ENCODE results near the gene PPM1E.

PPM1E gene

GRCh38 chr17:58802188-58802587, 46.5 kb downstream of the PPM1E start:
- H3K4me1 ChIP-seq (ENCODE audit: insufficient read depth, insufficient read length): no peaks in the 10 kb centered on the region
- no peak for TF ChIP-seq YY1 (IDR thresholded peaks at IDR 0.05; ENCODE audit: insufficient read depth, insufficient read length)
- TF ChIP-seq SUZ12 (IDR thresholded peaks at IDR 0.05; ENCODE audit: extremely low read depth, insufficient read depth, insufficient read length): no peak
- no peak for TF ChIP-seq ZNF274 (IDR thresholded peaks at IDR 0.05; ENCODE audit: low read depth, low read length)
- no peak overlapping the region for H3K9ac ChIP-seq (ENCODE audit: insufficient read length, low read depth)
- no peak overlapping the region for H3K4me3 ChIP-seq (ENCODE audit: insufficient read length, low read depth)
- no peaks in the 10 kb centered on the region for H3K9me3 ChIP-seq (ENCODE audit: insufficient read depth, low read length)
- no peak for DNase-seq (ENCODE audit: low read depth, low spot score)
- H3K27me3 ChIP-seq (ENCODE audit: insufficient read depth, insufficient read length): no peaks in the 10 kb centered on the region
- H3K36me3 ChIP-seq (ENCODE audit: insufficient read depth, insufficient read length, low read length): no peaks in the 10 kb centered on the region

GRCh38 chr17:58806046-58806445, 50.4 kb downstream of the PPM1E start:
- TF ChIP-seq YY1 (IDR thresholded peaks at IDR 0.05; ENCODE audit: insufficient read depth, insufficient read length): no peak
- TF ChIP-seq SUZ12 (IDR thresholded peaks at IDR 0.05; ENCODE audit: extremely low read depth, insufficient read depth, insufficient read length): no peak
- TF ChIP-seq ZNF274 (IDR thresholded peaks at IDR 0.05; ENCODE audit: low read depth, low read length): no peak
- Histone ChIP-seq H3K9ac (ENCODE audit: insufficient read length, low read depth) (no peak overlapping the region), H3K4me3 (ENCODE audit: insufficient read length, low read depth) (no peak overlapping the region), H3K36me3 (ENCODE audit: insufficient read depth, insufficient read length, low read length) (no peaks in the 10 kb centered on the region), H3K9me3 (ENCODE audit: insufficient read depth, low read length) (no peaks in the 10 kb centered on the region), H3K27me3 (ENCODE audit: insufficient read depth, insufficient read length) (no peaks in the 10 kb centered on the region), H3K4me1 (ENCODE audit: insufficient read depth, insufficient read length) (no peaks in the 10 kb centered on the region)
- no peak for DNase-seq (ENCODE audit: low read depth, low spot score)

DNA sequence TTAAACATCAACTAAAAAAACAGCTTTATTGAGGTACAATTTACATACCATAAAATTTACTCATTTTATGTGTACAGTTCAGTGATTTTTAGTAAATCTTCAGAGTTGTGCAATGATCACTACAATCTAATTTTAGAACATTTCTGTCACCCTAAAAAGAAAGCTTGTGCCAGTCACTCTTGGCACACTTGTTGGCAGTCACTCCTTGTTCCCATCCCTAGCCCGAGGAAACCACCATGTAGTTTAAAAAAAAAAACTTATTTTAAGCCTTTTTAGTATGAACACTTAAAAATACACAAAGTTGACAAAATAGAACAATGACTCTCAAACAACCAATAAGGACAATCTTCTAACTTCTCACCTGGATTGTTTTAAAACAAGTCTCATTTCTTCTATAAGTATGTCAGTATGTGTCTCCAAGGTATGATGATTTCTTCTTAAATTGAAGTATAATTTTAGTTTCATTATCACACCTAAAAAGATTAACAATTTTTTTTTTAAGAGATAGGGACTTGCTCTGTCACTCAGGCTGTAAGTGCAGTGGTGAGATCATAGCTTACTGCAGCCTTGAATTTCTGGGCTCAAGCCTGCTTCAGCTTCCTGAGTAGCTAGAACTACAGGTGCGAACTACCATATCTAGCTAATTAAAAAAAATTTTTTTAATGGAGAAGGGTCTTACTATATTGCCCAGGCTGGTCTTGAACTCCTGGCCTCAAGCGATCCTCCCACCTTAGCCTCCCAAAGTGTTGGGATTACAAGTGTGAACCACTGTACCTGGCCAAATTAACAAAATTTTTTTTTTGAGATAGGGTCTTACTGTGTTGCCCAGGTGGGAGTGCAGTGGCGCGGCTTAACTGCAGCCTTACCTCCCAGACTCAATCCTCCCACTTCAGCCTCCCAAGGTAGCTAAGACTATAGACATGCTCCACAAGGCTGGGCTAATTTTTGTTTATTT, 53.2 kb downstream of the PPM1E start:
- DNase-seq (ENCODE audit: low read depth, low spot score): no peak
- no peak overlapping the region for H3K9ac ChIP-seq (ENCODE audit: insufficient read length, low read depth)
- H3K4me3 ChIP-seq (ENCODE audit: insufficient read length, low read depth): no peak overlapping the region
- no peaks in the 10 kb centered on the region for H3K4me1 ChIP-seq (ENCODE audit: insufficient read depth, insufficient read length)
- no peaks in the 10 kb centered on the region for H3K27me3 ChIP-seq (ENCODE audit: insufficient read depth, insufficient read length)
- H3K36me3 ChIP-seq (ENCODE audit: insufficient read depth, insufficient read length, low read length): no peaks in the 10 kb centered on the region
- no peaks in the 10 kb centered on the region for H3K9me3 ChIP-seq (ENCODE audit: insufficient read depth, low read length)
- TF ChIP-seq ZNF274 (IDR thresholded peaks at IDR 0.05; ENCODE audit: low read depth, low read length) (no peak), SUZ12 (IDR thresholded peaks at IDR 0.05; ENCODE audit: extremely low read depth, insufficient read depth, insufficient read length) (no peak), YY1 (IDR thresholded peaks at IDR 0.05; ENCODE audit: insufficient read depth, insufficient read length) (no peak)

GRCh38 chr17:58809564-58809936, 53.9 kb downstream of the PPM1E start:
- H3K4me3 ChIP-seq (ENCODE audit: insufficient read length, low read depth): no peak overlapping the region
- no peaks in the 10 kb centered on the region for H3K4me1 ChIP-seq (ENCODE audit: insufficient read depth, insufficient read length)
- no peak for DNase-seq (ENCODE audit: low read depth, low spot score)

GRCh38 chr17:58811290-58811689, 55.6 kb downstream of the PPM1E start:
- Histone ChIP-seq H3K4me3 (ENCODE audit: insufficient read length, low read depth) (no peak overlapping the region), H3K9ac (ENCODE audit: insufficient read length, low read depth) (no peak overlapping the region), H3K9me3 (ENCODE audit: insufficient read depth, low read length) (no peaks in the 10 kb centered on the region), H3K36me3 (ENCODE audit: insufficient read depth, insufficient read length, low read length) (no peaks in the 10 kb centered on the region), H3K27me3 (ENCODE audit: insufficient read depth, insufficient read length) (no peaks in the 10 kb centered on the region), H3K4me1 (ENCODE audit: insufficient read depth, insufficient read length) (no peaks in the 10 kb centered on the region)
- no peak for TF ChIP-seq ZNF274 (IDR thresholded peaks at IDR 0.05; ENCODE audit: low read depth, low read length)
- no peak for TF ChIP-seq SUZ12 (IDR thresholded peaks at IDR 0.05; ENCODE audit: extremely low read depth, insufficient read depth, insufficient read length)
- TF ChIP-seq YY1 (IDR thresholded peaks at IDR 0.05; ENCODE audit: insufficient read depth, insufficient read length): no peak
- no peak for DNase-seq (ENCODE audit: low read depth, low spot score)

More at GRCh38 chr17:58809564-58809936, 53.9 kb downstream of the PPM1E start:
- TF ChIP-seq SUZ12 (IDR thresholded peaks at IDR 0.05; ENCODE audit: extremely low read depth, insufficient read depth, insufficient read length) (no peak), ZNF274 (IDR thresholded peaks at IDR 0.05; ENCODE audit: low read depth, low read length) (no peak), YY1 (IDR thresholded peaks at IDR 0.05; ENCODE audit: insufficient read depth, insufficient read length) (no peak)
- Histone ChIP-seq H3K36me3 (ENCODE audit: insufficient read depth, insufficient read length, low read length) (no peaks in the 10 kb centered on the region), H3K27me3 (ENCODE audit: insufficient read depth, insufficient read length) (no peaks in the 10 kb centered on the region), H3K9me3 (ENCODE audit: insufficient read depth, low read length) (no peaks in the 10 kb centered on the region), H3K9ac (ENCODE audit: insufficient read length, low read depth) (no peak overlapping the region)

DNA sequence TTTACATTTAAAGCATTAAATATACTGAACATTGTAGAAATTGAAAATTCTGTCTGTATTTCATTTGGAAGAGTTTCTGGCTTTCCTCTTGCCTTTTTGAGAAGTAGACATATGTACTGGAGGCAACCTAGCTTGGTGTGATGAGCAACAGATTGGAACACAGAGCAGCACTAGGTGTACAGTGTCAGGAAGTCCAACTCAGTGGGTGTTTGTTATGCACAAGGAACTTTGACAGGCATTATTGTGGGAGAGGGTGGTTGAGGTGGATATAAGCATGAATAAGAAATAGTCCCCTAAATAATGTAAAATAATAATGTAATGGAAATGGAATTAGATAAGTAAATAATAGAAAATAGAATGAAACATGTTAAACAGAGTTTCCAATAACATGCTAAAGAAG, 58.1 kb downstream of the PPM1E start:
- Histone ChIP-seq H3K9ac (ENCODE audit: insufficient read length, low read depth) (no peak overlapping the region), H3K4me3 (ENCODE audit: insufficient read length, low read depth) (no peak overlapping the region), H3K36me3 (ENCODE audit: insufficient read depth, insufficient read length, low read length) (no peaks in the 10 kb centered on the region), H3K4me1 (ENCODE audit: insufficient read depth, insufficient read length) (no peaks in the 10 kb centered on the region), H3K27me3 (ENCODE audit: insufficient read depth, insufficient read length) (no peaks in the 10 kb centered on the region), H3K9me3 (ENCODE audit: insufficient read depth, low read length) (no peaks in the 10 kb centered on the region)
- no peak for DNase-seq (ENCODE audit: low read depth, low spot score)
- TF ChIP-seq YY1 (IDR thresholded peaks at IDR 0.05; ENCODE audit: insufficient read depth, insufficient read length) (no peak), ZNF274 (IDR thresholded peaks at IDR 0.05; ENCODE audit: low read depth, low read length) (no peak), SUZ12 (IDR thresholded peaks at IDR 0.05; ENCODE audit: extremely low read depth, insufficient read depth, insufficient read length) (no peak)

DNA sequence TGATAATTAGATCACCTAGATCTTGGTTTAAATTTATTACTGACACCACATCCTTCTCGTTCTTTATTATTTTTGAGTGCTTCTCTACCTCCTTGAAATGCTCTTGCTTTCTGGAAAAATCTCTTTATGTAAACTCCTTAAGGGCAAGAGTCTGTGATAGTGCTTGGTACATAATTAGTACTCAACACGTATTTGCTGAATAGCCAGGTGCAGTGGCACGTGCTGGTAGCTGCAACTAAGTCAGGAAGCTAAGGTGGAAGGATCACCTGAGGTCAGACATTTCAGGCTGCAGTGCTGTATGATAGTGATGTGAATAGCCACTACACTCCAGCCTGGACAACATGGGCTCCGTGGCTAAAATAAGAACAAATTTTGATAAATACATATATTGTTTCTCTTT, 63.0 kb downstream of the PPM1E start:
- H3K9ac ChIP-seq (ENCODE audit: insufficient read length, low read depth): no peak overlapping the region
- DNase-seq (ENCODE audit: low read depth, low spot score): no peak
- H3K9me3 ChIP-seq (ENCODE audit: insufficient read depth, low read length): no peaks in the 10 kb centered on the region
- H3K36me3 ChIP-seq (ENCODE audit: insufficient read depth, insufficient read length, low read length): no peaks in the 10 kb centered on the region
- TF ChIP-seq SUZ12 (IDR thresholded peaks at IDR 0.05; ENCODE audit: extremely low read depth, insufficient read depth, insufficient read length) (no peak), YY1 (IDR thresholded peaks at IDR 0.05; ENCODE audit: insufficient read depth, insufficient read length) (no peak), ZNF274 (IDR thresholded peaks at IDR 0.05; ENCODE audit: low read depth, low read length) (no peak)
- H3K4me1 ChIP-seq (ENCODE audit: insufficient read depth, insufficient read length): no peaks in the 10 kb centered on the region
- no peaks in the 10 kb centered on the region for H3K27me3 ChIP-seq (ENCODE audit: insufficient read depth, insufficient read length)
- no peak overlapping the region for H3K4me3 ChIP-seq (ENCODE audit: insufficient read length, low read depth)

All from NT2/D1 (cell line).